Transverse colon (tissue), 4 donors: Measurements from ENCODE around the gene C2orf68. TPM values are rescaled to one million over a fixed set of nuclear protein-coding genes. Genes with fewer than 3 reads are reported as not detected.

Source experiments
- DNase-seq: peaks from one replicate; pipeline ENCODE4 v3.0.0-alpha.2; 2019
- H3K27ac ChIP-seq, 4 donors: fragments of 200-600 bp; sonication (generic); 2 replicates each; pipeline ENCODE4 v1.5.1; 2016 to 2018; ENCODE audit warnings: inconsistent platforms in 4 of 4
- H3K27me3 ChIP-seq: fragments of 200-600 bp; sonication (generic); 2 replicates; pipeline ENCODE4 v1.5.1; 2017; ENCODE audit warnings: inconsistent platforms
- H3K36me3 ChIP-seq, 4 donors: fragments of 200-600 bp; sonication (generic); 2 replicates each; pipeline ENCODE4 v1.5.1; 2017 to 2019; ENCODE audit warnings: inconsistent platforms in 4 of 4
- H3K4me1 ChIP-seq, 4 donors: fragments of 200-600 bp; sonication (generic); 2 replicates each; pipeline ENCODE4 v1.5.1; 2017 to 2020; ENCODE audit warnings: inconsistent platforms in 4 of 4
- H3K4me3 ChIP-seq, 4 donors: fragments of 200-600 bp; sonication (generic); 1 replicate in 1 of 4; 2 replicates in 3 of 4; pipeline versions ENCODE4 v1.5.1 to v1.6.1; 2017 to 2019; ENCODE audit warnings: inconsistent platforms in 4 of 4
- H3K9me3 ChIP-seq, 2 donors: fragments of 200-600 bp; sonication (generic); 2 replicates each; pipeline ENCODE4 v1.5.1; 2017 to 2019; ENCODE audit warnings: inconsistent platforms in 2 of 2
- CTCF ChIP-seq, 5 experiments: fragments of 200-600 bp in 3 of 5; fragments of 450-650 bp in 2 of 5; sonication (generic) in 3 of 5; IDR thresholded peaks; 1 replicate in 2 of 5; 2 replicates in 3 of 5; pipeline ENCODE4 v1.5.1; 2016 to 2017; ENCODE audit warnings: antibody characterized with exemption in 5 of 5, inconsistent platforms in 3 of 5, mild to moderate bottlenecking in 2 of 5, moderate library complexity in 1 of 5
- EP300 ChIP-seq: sonication (generic); formaldehyde crosslinking; IDR thresholded peaks from one replicate; pipeline ENCODE4 v1.6.1; 2017; ENCODE audit warnings: antibody characterized with exemption, low read depth
- POLR2A ChIP-seq: fragments of 450-650 bp; IDR thresholded peaks from one replicate; pipeline ENCODE4 v1.6.1; 2016; ENCODE audit warnings: antibody characterized with exemption, mild to moderate bottlenecking, moderate library complexity
- POLR2AphosphoS5 ChIP-seq, 3 donors: sonication (generic); formaldehyde crosslinking; IDR thresholded peaks; one replicate each; pipeline ENCODE4 v1.6.1; 2016; ENCODE audit warnings: antibody characterized with exemption in 3 of 3
- WGBS, 2 donors: methylation state at CpG; one replicate each; pipeline ENCODE4 v1.1.5; 2018; ENCODE audit warnings: low coverage in 1 of 2; 5-methylcytosine and 5-hydroxymethylcytosine counted together
- in situ Hi-C, 4 donors: fragments of 200-750 bp; cut with MboI; loops; one replicate each; pipeline versions ENCODE4 v1.15.0 to v1.15.1; 2017; ENCODE audit warnings: low sequenced_read_pairs in 3 of 4, low pct_ligation_motif_present in 1 of 4, low pct_unique_long_range_greater_than_20kb in 1 of 4
- intact Hi-C: fragments of 100-400 bp; cut with DNase I; formaldehyde crosslinking; loops from one replicate; pipeline ENCODE4 v1.15.1; 2023; ENCODE audit warnings: low total_unique reads
- total RNA-seq, 4 donors: library from RNA; depleted of rRNA; stranded (reverse); fragments of >200 nt; gene quantifications; one replicate each; pipeline ENCODE4 v1.1.0, GENCODE V29; 2016

C2orf68 gene
- total RNA-seq, 4 donors from 2014 or later, result 17.7 to 24.8 (median 18.6) TPM

DNA sequence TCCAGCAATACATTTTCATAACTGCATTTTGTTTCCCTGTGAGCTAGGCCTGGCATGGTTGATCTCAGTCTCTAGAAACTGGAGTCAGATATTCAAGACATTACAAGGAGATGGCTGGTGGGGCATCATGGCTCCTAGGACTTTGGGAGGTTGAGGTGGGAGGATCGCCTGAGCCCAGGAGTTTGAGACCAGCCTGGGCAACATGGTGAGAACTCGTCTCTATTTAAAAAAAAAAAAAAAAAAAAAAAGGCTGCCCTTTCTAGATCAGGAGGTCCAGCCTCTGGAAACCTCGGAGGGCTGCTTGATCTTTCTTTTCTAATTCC is 34.8 kb downstream of the C2orf68 start:
- no peak for DNase-seq
- TF ChIP-seq CTCF (IDR thresholded peaks at IDR 0.05) (no peak), EP300 (no peak), POLR2A (no peak), POLR2AphosphoS5 (IDR thresholded peaks at IDR 0.05) (no peak)
- peak overlapping the region in 1 of 4 donors; percentile 49 for H3K4me3 ChIP-seq

GRCh38 chr2:85575739-85576138 is 36.1 kb downstream of the C2orf68 start:
- no peak for DNase-seq
- H3K36me3 ChIP-seq, result no peaks in the 10 kb centered on the region
- peaks cover 5 to 32% (median 21%) of the 10 kb centered on the region in 4 donors for H3K4me1 ChIP-seq
- intact Hi-C loops (no loop called here), in situ Hi-C loops (no loop called here)
- H3K9me3 ChIP-seq, result no peaks in the 10 kb centered on the region
- no peak overlapping the region for H3K4me3 ChIP-seq
- TF ChIP-seq EP300, result no peak
- TF ChIP-seq CTCF (IDR thresholded peaks at IDR 0.05), result no peak
- no peak for TF ChIP-seq POLR2AphosphoS5 (IDR thresholded peaks at IDR 0.05)
- WGBS, 2 donors, result 82 to 91% methylated on average over 6 to 8 of the region's 8 CpGs
- no peak overlapping the region for H3K27ac ChIP-seq
- no peaks in the 10 kb centered on the region for H3K27me3 ChIP-seq

More for the DNA sequence above, 34.8 kb downstream of the C2orf68 start:
- Histone ChIP-seq H3K27me3 (no peaks in the 10 kb centered on the region), H3K36me3 (no peaks in the 10 kb centered on the region), H3K4me1 (peaks cover 5 to 32% (median 21%) of the 10 kb centered on the region in 4 donors), H3K9me3 (no peaks in the 10 kb centered on the region), H3K27ac (peak overlapping the region; percentile 78 to 95 (median 84))
- intact Hi-C loops (no loop called here), in situ Hi-C loops (no loop called here)
- 40% methylated on average over 3 of the region's 3 CpGs; no CpG with 5 or more reads in 1 of the 2 donors for WGBS, 2 donors

DNA sequence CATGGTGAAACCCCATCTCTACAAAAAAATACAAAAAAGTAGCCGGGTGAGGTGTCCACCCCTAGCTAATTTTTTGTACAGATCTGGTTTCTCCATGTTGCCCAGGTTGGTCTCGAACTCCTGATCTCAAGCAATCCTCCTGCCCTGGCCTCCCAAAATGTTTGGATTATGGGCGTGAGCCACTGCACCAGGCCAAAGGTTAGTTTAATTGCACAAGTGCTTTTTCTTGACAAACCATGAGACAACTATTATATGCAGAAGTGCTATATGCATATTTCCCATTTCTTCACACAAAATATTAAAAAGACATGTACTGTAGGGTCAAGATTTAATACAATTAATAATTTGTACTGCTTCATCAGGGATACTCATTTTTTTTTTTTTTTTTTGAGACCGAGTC is 45.6 kb downstream of the C2orf68 start:
- Histone ChIP-seq H3K27me3 (no peaks in the 10 kb centered on the region), H3K4me1 (peaks cover 0 to 6% (median 4%) of the 10 kb centered on the region in 4 donors), H3K4me3 (no peak overlapping the region), H3K27ac (no peak overlapping the region), H3K9me3 (no peaks in the 10 kb centered on the region), H3K36me3 (no peaks in the 10 kb centered on the region)
- no peak for TF ChIP-seq POLR2A
- TF ChIP-seq EP300, result no peak
- no peak for TF ChIP-seq POLR2AphosphoS5 (IDR thresholded peaks at IDR 0.05)
- no peak for TF ChIP-seq CTCF (IDR thresholded peaks at IDR 0.05)
- no peak for DNase-seq
- 78 to 80% methylated on average over 3 to 4 of the region's 4 CpGs for WGBS, 2 donors
- intact Hi-C loops (no loop called here), in situ Hi-C loops (no loop called here)

DNA sequence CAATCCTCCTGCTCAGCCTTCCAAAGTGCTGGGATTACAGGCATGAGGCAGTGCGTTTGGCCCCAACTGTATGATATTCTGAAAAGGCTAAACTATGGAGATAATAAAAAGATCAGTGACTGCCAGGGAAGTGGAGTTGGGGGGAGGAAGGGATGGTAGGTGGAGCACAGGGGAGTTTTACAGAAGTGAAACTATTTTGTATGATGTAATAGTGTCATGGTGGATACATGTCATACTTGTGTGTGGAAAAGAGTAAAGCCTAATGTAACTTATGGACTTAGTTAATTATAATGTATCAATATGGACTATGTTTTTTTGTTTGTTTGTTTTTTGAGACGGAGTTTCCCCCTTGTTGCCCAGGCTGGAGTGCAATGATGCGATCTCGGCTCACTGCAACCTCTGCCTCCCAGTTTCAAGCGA is 47.7 kb downstream of the C2orf68 start:
- in situ Hi-C loops, result no loop called here
- no peaks in the 10 kb centered on the region for H3K9me3 ChIP-seq
- DNase-seq, result no peak
- intact Hi-C loops, result no loop called here
- H3K27me3 ChIP-seq, result no peaks in the 10 kb centered on the region
- H3K4me1 ChIP-seq, result peaks cover 9 to 23% (median 13%) of the 10 kb centered on the region in 4 donors
- no peak for TF ChIP-seq POLR2AphosphoS5 (IDR thresholded peaks at IDR 0.05)
- no peak for TF ChIP-seq EP300
- no peak for TF ChIP-seq CTCF (IDR thresholded peaks at IDR 0.05)
- TF ChIP-seq POLR2A, result no peak
- no peaks in the 10 kb centered on the region for H3K36me3 ChIP-seq
- no peak overlapping the region for H3K27ac ChIP-seq
- 74 to 92% methylated on average over 4 to 5 of the region's 5 CpGs for WGBS, 2 donors
- no peak overlapping the region for H3K4me3 ChIP-seq
